Activated naive CD4-positive, alpha-beta T cell treated with anti-CD3 and anti-CD28 coated beads, Interleukin-2, amount 50 U/mL, for 24 hours (primary cell): Measurements from ENCODE around the gene UTP4.
A peak's percentile ranks its signal among the peaks of the same experiment; 100 is the strongest.
"Not testable (repeated sequence)": the region's sequence is repeated elsewhere in the genome, so short reads cannot be mapped to it uniquely, and the experiment has no call there.

Experiments
- H3K27ac Mint-ChIP-seq: one replicate; pipeline ENCODE4 v1.8.0; 2021; ENCODE audit warnings: mild to moderate bottlenecking, mixed read lengths
- H3K27me3 Mint-ChIP-seq: one replicate; pipeline ENCODE4 v1.8.0; 2021; ENCODE audit warnings: mixed read lengths
- H3K36me3 Mint-ChIP-seq: one replicate; pipeline ENCODE4 v1.8.0; 2021; ENCODE audit warnings: mixed read lengths
- H3K4me1 Mint-ChIP-seq: one replicate; pipeline ENCODE4 v1.8.0; 2021; ENCODE audit warnings: mixed read lengths
- H3K4me3 Mint-ChIP-seq: one replicate; pipeline ENCODE4 v1.8.0; 2021; ENCODE audit warnings: mild to moderate bottlenecking, mixed read lengths
- H3K9me3 Mint-ChIP-seq: one replicate; pipeline ENCODE4 v1.8.0; 2021; ENCODE audit warnings: mixed read lengths

Gene UTP4

GRCh38 chr16:69139464-69139863 is 7.0 kb downstream of the UTP4 start:
- Mint-ChIP-seq H3K36me3 (peaks cover 33% of the 10 kb centered on the region), H3K4me1 (peaks cover 26% of the 10 kb centered on the region)
- H3K4me3 Mint-ChIP-seq, H3K27ac Mint-ChIP-seq, H3K27me3 Mint-ChIP-seq, H3K9me3 Mint-ChIP-seq: not testable (repeated sequence)

GRCh38 chr16:69141014-69141413 is 8.6 kb downstream of the UTP4 start:
- H3K27ac Mint-ChIP-seq, result no peak overlapping the region
- peaks cover 28% of the 10 kb centered on the region for H3K36me3 Mint-ChIP-seq
- no peaks in the 10 kb centered on the region for H3K27me3 Mint-ChIP-seq
- peaks cover 18% of the 10 kb centered on the region for H3K4me1 Mint-ChIP-seq
- H3K9me3 Mint-ChIP-seq, result no peaks in the 10 kb centered on the region
- H3K4me3 Mint-ChIP-seq, result no peak overlapping the region

- no peaks in the 10 kb centered on the region for H3K9me3 Mint-ChIP-seq
- H3K36me3 Mint-ChIP-seq, result peaks cover 33% of the 10 kb centered on the region
- H3K4me1 Mint-ChIP-seq, result peaks cover 15% of the 10 kb centered on the region
- H3K27me3 Mint-ChIP-seq, result no peaks in the 10 kb centered on the region
- H3K27ac Mint-ChIP-seq, result no peak overlapping the region
- no peak overlapping the region for H3K4me3 Mint-ChIP-seq
Measured at GRCh38 chr16:69141936-69142335, 9.5 kb downstream of the UTP4 start.

- H3K27me3 Mint-ChIP-seq, result no peaks in the 10 kb centered on the region
- no peaks in the 10 kb centered on the region for H3K9me3 Mint-ChIP-seq
- H3K27ac Mint-ChIP-seq, result no peak overlapping the region
- peaks cover 30% of the 10 kb centered on the region for H3K36me3 Mint-ChIP-seq
- H3K4me3 Mint-ChIP-seq, result no peak overlapping the region
- peaks cover 12% of the 10 kb centered on the region for H3K4me1 Mint-ChIP-seq
Measured at GRCh38 chr16:69143116-69143515, 10.7 kb downstream of the UTP4 start.

GRCh38 chr16:69145658-69146057 is 13.2 kb downstream of the UTP4 start:
- no peak overlapping the region for H3K27ac Mint-ChIP-seq
- no peaks in the 10 kb centered on the region for H3K27me3 Mint-ChIP-seq
- H3K4me3 Mint-ChIP-seq, result no peak overlapping the region
- no peaks in the 10 kb centered on the region for H3K9me3 Mint-ChIP-seq
- peaks cover 26% of the 10 kb centered on the region for H3K36me3 Mint-ChIP-seq
- peaks cover 14% of the 10 kb centered on the region for H3K4me1 Mint-ChIP-seq

GRCh38 chr16:69149621-69150020 is 17.2 kb downstream of the UTP4 start:
- not testable (repeated sequence) for H3K4me3 Mint-ChIP-seq, H3K27me3 Mint-ChIP-seq, H3K4me1 Mint-ChIP-seq, H3K9me3 Mint-ChIP-seq, H3K27ac Mint-ChIP-seq
- H3K36me3 Mint-ChIP-seq, result peaks cover 19% of the 10 kb centered on the region

GRCh38 chr16:69150146-69150865 is 17.9 kb downstream of the UTP4 start:
- no peak overlapping the region for H3K27ac Mint-ChIP-seq
- H3K4me1 Mint-ChIP-seq, result peaks cover 9% of the 10 kb centered on the region

GRCh38 chr16:69157196-69157595 is 24.7 kb downstream of the UTP4 start:
- Mint-ChIP-seq H3K4me1 (peaks cover 23% of the 10 kb centered on the region), H3K36me3 (peaks cover 25% of the 10 kb centered on the region), H3K27me3 (no peaks in the 10 kb centered on the region), H3K27ac (no peak overlapping the region), H3K9me3 (no peaks in the 10 kb centered on the region), H3K4me3 (peak overlapping the region; percentile 31)

More at GRCh38 chr16:69150146-69150865, 17.9 kb downstream of the UTP4 start:
- peaks cover 21% of the 10 kb centered on the region for H3K36me3 Mint-ChIP-seq
- H3K27me3 Mint-ChIP-seq, result no peaks in the 10 kb centered on the region
- H3K9me3 Mint-ChIP-seq, result no peaks in the 10 kb centered on the region
- no peak overlapping the region for H3K4me3 Mint-ChIP-seq

GRCh38 chr16:69160192-69160591 is 27.7 kb downstream of the UTP4 start:
- H3K4me3 Mint-ChIP-seq, result no peak overlapping the region
- no peak overlapping the region for H3K27ac Mint-ChIP-seq
- no peaks in the 10 kb centered on the region for H3K9me3 Mint-ChIP-seq
- H3K36me3 Mint-ChIP-seq, result peaks cover 29% of the 10 kb centered on the region
- H3K27me3 Mint-ChIP-seq, result no peaks in the 10 kb centered on the region
- H3K4me1 Mint-ChIP-seq, result peaks cover 34% of the 10 kb centered on the region

- Mint-ChIP-seq H3K9me3 (no peaks in the 10 kb centered on the region), H3K36me3 (peaks cover 30% of the 10 kb centered on the region), H3K4me3 (peak overlapping the region; percentile 81), H3K4me1 (peaks cover 44% of the 10 kb centered on the region), H3K27me3 (no peaks in the 10 kb centered on the region), H3K27ac (peak overlapping the region; percentile 77)
Measured at GRCh38 chr16:69165584-69165983, 33.1 kb downstream of the UTP4 start.

- peak overlapping the region; percentile 90 for H3K27ac Mint-ChIP-seq
- H3K9me3 Mint-ChIP-seq, result no peaks in the 10 kb centered on the region
- peak overlapping the region; percentile 81 for H3K4me3 Mint-ChIP-seq
- peaks cover 30% of the 10 kb centered on the region for H3K36me3 Mint-ChIP-seq
- no peaks in the 10 kb centered on the region for H3K27me3 Mint-ChIP-seq
- H3K4me1 Mint-ChIP-seq, result peaks cover 44% of the 10 kb centered on the region
Measured at GRCh38 chr16:69166221-69166833, 33.9 kb downstream of the UTP4 start.

- H3K9me3 Mint-ChIP-seq, result no peaks in the 10 kb centered on the region
- H3K4me3 Mint-ChIP-seq, result peak overlapping the region; percentile 81
- H3K4me1 Mint-ChIP-seq, result peaks cover 44% of the 10 kb centered on the region
- H3K36me3 Mint-ChIP-seq, result peaks cover 32% of the 10 kb centered on the region
- H3K27ac Mint-ChIP-seq, result peak overlapping the region; percentile 90
- no peaks in the 10 kb centered on the region for H3K27me3 Mint-ChIP-seq
Measured at GRCh38 chr16:69166946-69167930, 34.8 kb downstream of the UTP4 start.

GRCh38 chr16:69169051-69169450 is 36.6 kb downstream of the UTP4 start:
- Mint-ChIP-seq H3K36me3 (peaks cover 26% of the 10 kb centered on the region), H3K27ac (no peak overlapping the region), H3K4me3 (no peak overlapping the region), H3K9me3 (no peaks in the 10 kb centered on the region), H3K4me1 (peaks cover 48% of the 10 kb centered on the region), H3K27me3 (no peaks in the 10 kb centered on the region)

- H3K9me3 Mint-ChIP-seq, result no peaks in the 10 kb centered on the region
- peak overlapping the region; percentile 15 for H3K4me3 Mint-ChIP-seq
- H3K27me3 Mint-ChIP-seq, result no peaks in the 10 kb centered on the region
- H3K36me3 Mint-ChIP-seq, result peaks cover 25% of the 10 kb centered on the region
- no peak overlapping the region for H3K27ac Mint-ChIP-seq
- H3K4me1 Mint-ChIP-seq, result peaks cover 43% of the 10 kb centered on the region
Measured at GRCh38 chr16:69169607-69170352, 37.3 kb downstream of the UTP4 start.
